Progenitor cell of endocrine pancreas (in vitro differentiated cells): Measurements from ENCODE around the gene TOM1L1. TPM values are rescaled to one million over a fixed set of nuclear protein-coding genes. Genes with fewer than 3 reads are reported as not detected.

Experiments
- DNase-seq: peaks from one replicate; pipeline ENCODE4 v3.0.0; 2021; ENCODE audit warnings: low spot score; ENCODE audit not compliant: unreplicated experiment
- H3K27ac Mint-ChIP-seq: 2 replicates; pipeline ENCODE4 v1.8.0; 2021; ENCODE audit warnings: mild to moderate bottlenecking, moderate library complexity, mixed read lengths
- H3K27me3 Mint-ChIP-seq: 2 replicates; pipeline ENCODE4 v1.8.0; 2021; ENCODE audit warnings: mixed read lengths
- H3K36me3 Mint-ChIP-seq: 2 replicates; pipeline ENCODE4 v1.8.0; 2022; ENCODE audit warnings: mixed read lengths; ENCODE audit not compliant: insufficient read depth
- H3K4me1 Mint-ChIP-seq: 2 replicates; pipeline ENCODE4 v1.8.0; 2021; ENCODE audit warnings: low read depth, mixed read lengths
- H3K4me3 Mint-ChIP-seq: 2 replicates; pipeline ENCODE4 v1.8.0; 2021; ENCODE audit warnings: low read depth, mild to moderate bottlenecking, moderate library complexity, mixed read lengths
- H3K9me3 Mint-ChIP-seq: 2 replicates; pipeline ENCODE4 v1.8.0; 2021; ENCODE audit warnings: low read depth, mixed read lengths
- total RNA-seq: library from RNA; stranded (reverse); gene quantifications from 2 replicates; pipeline ENCODE4 v1.2.1, GENCODE V29; 2021
- TF ChIP-seq, protein P1 (sequence below): fragments of 200-600 bp; sonication (generic); IDR thresholded peaks from one replicate; pipeline ENCODE4 v1.5.0; 2021; ENCODE audit warnings: antibody characterized with exemption, mild to moderate bottlenecking; ENCODE audit not compliant: unreplicated experiment

The TOM1L1 gene
- total RNA-seq, 1 donor from 2014 or later: 83.1 TPM

DNA sequence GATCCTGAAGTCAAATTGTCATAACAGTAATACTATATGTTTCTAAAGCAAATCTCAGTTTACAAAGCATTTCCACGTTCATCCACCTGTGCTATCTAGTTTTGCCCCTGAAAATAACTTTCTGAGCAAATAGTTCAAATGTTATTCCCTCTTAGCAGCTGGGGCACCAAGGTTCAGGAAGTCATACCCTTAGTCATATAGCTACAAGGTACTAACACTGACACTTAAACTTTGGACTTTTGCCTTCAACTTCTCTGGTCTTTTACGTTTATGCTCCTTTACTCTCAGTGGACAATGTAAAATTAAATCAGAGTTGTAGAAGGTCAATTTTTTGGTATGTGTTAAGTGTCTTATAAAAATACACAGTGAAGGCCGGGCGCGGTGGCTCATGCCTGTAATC is 34.8 kb downstream of the TOM1L1 start:
- Mint-ChIP-seq H3K4me3 (no peak overlapping the region), H3K36me3 (peaks cover 33% of the 10 kb centered on the region), H3K27me3 (no peaks in the 10 kb centered on the region), H3K9me3 (no peaks in the 10 kb centered on the region), H3K4me1 (no peaks in the 10 kb centered on the region), H3K27ac (no peak overlapping the region)
- no peak for DNase-seq
- TF ChIP-seq, protein P1, sequence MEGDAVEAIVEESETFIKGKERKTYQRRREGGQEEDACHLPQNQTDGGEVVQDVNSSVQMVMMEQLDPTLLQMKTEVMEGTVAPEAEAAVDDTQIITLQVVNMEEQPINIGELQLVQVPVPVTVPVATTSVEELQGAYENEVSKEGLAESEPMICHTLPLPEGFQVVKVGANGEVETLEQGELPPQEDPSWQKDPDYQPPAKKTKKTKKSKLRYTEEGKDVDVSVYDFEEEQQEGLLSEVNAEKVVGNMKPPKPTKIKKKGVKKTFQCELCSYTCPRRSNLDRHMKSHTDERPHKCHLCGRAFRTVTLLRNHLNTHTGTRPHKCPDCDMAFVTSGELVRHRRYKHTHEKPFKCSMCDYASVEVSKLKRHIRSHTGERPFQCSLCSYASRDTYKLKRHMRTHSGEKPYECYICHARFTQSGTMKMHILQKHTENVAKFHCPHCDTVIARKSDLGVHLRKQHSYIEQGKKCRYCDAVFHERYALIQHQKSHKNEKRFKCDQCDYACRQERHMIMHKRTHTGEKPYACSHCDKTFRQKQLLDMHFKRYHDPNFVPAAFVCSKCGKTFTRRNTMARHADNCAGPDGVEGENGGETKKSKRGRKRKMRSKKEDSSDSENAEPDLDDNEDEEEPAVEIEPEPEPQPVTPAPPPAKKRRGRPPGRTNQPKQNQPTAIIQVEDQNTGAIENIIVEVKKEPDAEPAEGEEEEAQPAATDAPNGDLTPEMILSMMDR: no peak

DNA sequence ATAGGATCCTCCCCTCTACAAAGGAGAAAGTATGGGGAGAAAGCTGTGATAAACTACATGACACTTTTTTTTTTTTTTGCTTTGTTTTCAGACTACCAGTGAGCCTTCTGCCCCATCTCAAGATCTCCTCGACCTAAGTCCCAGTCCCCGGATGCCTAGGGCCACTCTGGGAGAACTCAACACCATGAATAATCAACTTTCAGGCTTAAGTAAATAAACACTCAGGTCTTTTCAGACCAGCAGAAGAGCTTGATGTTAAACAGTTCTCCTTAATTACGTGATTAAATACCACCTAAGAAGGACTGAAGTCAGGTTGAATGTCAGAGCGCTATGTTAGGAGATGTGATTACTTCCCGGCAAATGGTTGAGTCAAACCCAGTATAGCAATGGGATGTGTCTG is 36.4 kb downstream of the TOM1L1 start:
- no peaks in the 10 kb centered on the region for H3K4me1 Mint-ChIP-seq
- H3K27me3 Mint-ChIP-seq: no peaks in the 10 kb centered on the region
- H3K36me3 Mint-ChIP-seq: peaks cover 31% of the 10 kb centered on the region
- no peak overlapping the region for H3K4me3 Mint-ChIP-seq
- TF ChIP-seq, protein P1: no peak
- no peak overlapping the region for H3K27ac Mint-ChIP-seq
- no peaks in the 10 kb centered on the region for H3K9me3 Mint-ChIP-seq
- DNase-seq: no peak

DNA sequence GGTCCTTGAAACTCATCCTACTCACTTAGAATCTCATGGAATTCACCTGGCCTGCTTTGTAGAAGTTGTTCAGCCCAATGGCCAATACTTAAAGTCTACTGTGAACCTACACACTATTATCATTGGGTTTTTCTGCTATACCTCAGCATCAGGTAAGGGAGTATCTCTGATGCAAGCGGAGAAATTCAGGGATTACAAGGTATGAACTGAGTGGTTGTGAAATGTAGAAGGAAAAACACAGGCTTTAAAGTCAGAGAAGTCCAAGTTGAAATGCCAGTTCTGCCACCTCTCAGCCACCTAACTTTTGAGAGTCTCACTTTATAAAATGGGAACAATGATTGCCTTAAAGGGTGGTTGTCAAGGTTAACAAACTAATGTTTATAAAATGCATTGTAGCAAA is 36.8 kb downstream of the TOM1L1 start:
- no peaks in the 10 kb centered on the region for H3K9me3 Mint-ChIP-seq
- DNase-seq: no peak
- H3K4me3 Mint-ChIP-seq: no peak overlapping the region
- H3K27me3 Mint-ChIP-seq: no peaks in the 10 kb centered on the region
- no peak overlapping the region for H3K27ac Mint-ChIP-seq
- peaks cover 29% of the 10 kb centered on the region for H3K36me3 Mint-ChIP-seq
- TF ChIP-seq, protein P1: no peak
- H3K4me1 Mint-ChIP-seq: no peaks in the 10 kb centered on the region

GRCh38 chr17:54941285-54941684 is 40.6 kb downstream of the TOM1L1 start:
- TF ChIP-seq, protein P1: no peak
- DNase-seq: no peak
- no peaks in the 10 kb centered on the region for H3K4me1 Mint-ChIP-seq
- H3K9me3 Mint-ChIP-seq: no peaks in the 10 kb centered on the region
- peaks cover 14% of the 10 kb centered on the region for H3K36me3 Mint-ChIP-seq
- no peaks in the 10 kb centered on the region for H3K27me3 Mint-ChIP-seq
- H3K27ac Mint-ChIP-seq: no peak overlapping the region
- H3K4me3 Mint-ChIP-seq: no peak overlapping the region

- H3K27ac Mint-ChIP-seq: no peak overlapping the region
- H3K4me1 Mint-ChIP-seq: no peaks in the 10 kb centered on the region
- TF ChIP-seq, protein P1: no peak
- no peaks in the 10 kb centered on the region for H3K9me3 Mint-ChIP-seq
- no peaks in the 10 kb centered on the region for H3K27me3 Mint-ChIP-seq
- H3K36me3 Mint-ChIP-seq: peaks cover 17% of the 10 kb centered on the region
- DNase-seq: no peak
- no peak overlapping the region for H3K4me3 Mint-ChIP-seq
These were observed 44.1 kb downstream of the TOM1L1 start for GRCh38 chr17:54944796-54945195.
